ENCODE results near the gene HSPA6. TPM values are rescaled to one million over a fixed set of nuclear protein-coding genes. Genes with fewer than 3 reads are reported as not detected.
"Not testable (repeated sequence)": the region's sequence is repeated elsewhere in the genome, so short reads cannot be mapped to it uniquely, and the experiment has no call there.

The HSPA6 gene
- total RNA-seq, 1 donor from 2014 or later = 1.4 TPM

- no peak for ATAC-seq
These were observed 21.0 kb upstream of the HSPA6 start for GRCh38 chr1:161503394-161503748.

- no peak for ATAC-seq
These were observed 18.7 kb upstream of the HSPA6 start for GRCh38 chr1:161505686-161506085.

GRCh38 chr1:161506336-161507223, 17.8 kb upstream of the HSPA6 start:
- peak; percentile 59 for ATAC-seq

GRCh38 chr1:161510477-161510876, 13.9 kb upstream of the HSPA6 start:
- no peak for ATAC-seq

- no peak for ATAC-seq
These were observed 13.2 kb upstream of the HSPA6 start for GRCh38 chr1:161511018-161511755.

- ATAC-seq = no peak
These were observed 12.6 kb upstream of the HSPA6 start for GRCh38 chr1:161511756-161512060.

- not testable (repeated sequence) for ATAC-seq
These were observed 11.5 kb upstream of the HSPA6 start for GRCh38 chr1:161512636-161513447.

- not testable (repeated sequence) for ATAC-seq
These were observed 10.9 kb upstream of the HSPA6 start for GRCh38 chr1:161513448-161513780.

- not testable (repeated sequence) for ATAC-seq
These were observed 10.4 kb upstream of the HSPA6 start for GRCh38 chr1:161513953-161514352.

- ATAC-seq = not testable (repeated sequence)
These were observed 1.1 kb upstream of the HSPA6 start for GRCh38 chr1:161523041-161523816.

- peak; percentile 58 for ATAC-seq
These were observed 477 bp downstream of the HSPA6 start for GRCh38 chr1:161524742-161525291.

- not testable (repeated sequence) for ATAC-seq
These were observed 981 bp downstream of the HSPA6 start for GRCh38 chr1:161525321-161525720.

GRCh38 chr1:161525918-161526317, 1.6 kb downstream of the HSPA6 start:
- not testable (repeated sequence) for ATAC-seq

GRCh38 chr1:161528550-161528949, 4.2 kb downstream of the HSPA6 start:
- ATAC-seq = not testable (repeated sequence)

GRCh38 chr1:161529463-161530104, 5.2 kb downstream of the HSPA6 start:
- not testable (repeated sequence) for ATAC-seq

- ATAC-seq = peak; percentile 77
These were observed 5.8 kb downstream of the HSPA6 start for GRCh38 chr1:161530158-161530557.

- ATAC-seq = peak; percentile 89
These were observed 6.6 kb downstream of the HSPA6 start for GRCh38 chr1:161530671-161531641.

- ATAC-seq = no peak
These were observed 7.8 kb downstream of the HSPA6 start for GRCh38 chr1:161531986-161532643.
